ENCODE data around the gene TCF21.

DNA sequence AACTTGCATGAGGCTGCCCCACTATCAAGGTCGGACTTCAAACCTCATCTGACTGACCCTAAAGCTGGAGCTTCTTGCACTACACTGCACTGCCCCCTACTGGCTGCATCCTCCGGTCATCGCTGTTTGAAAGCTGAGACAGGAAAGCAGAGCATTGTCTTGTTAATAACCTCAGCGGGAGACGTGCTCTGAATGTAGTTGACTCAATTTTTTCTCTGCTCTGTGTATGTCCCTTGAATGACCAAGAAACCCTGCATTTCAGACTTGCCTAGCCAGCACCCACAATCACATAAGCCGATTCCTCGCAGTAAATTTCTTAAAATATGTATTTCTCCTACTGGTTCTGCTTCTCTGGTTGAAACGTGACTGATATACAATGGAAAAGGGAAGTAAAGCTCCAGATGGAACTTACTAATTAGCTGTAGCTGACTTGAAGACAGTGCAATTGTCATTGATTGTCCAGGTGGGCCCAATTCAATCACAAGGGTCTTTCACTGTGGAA, 27.8 kb downstream of the TCF21 start:
- no peak for TF ChIP-seq POLR2A (IDR thresholded peaks at IDR 0.05)
- TF ChIP-seq, protein P1, sequence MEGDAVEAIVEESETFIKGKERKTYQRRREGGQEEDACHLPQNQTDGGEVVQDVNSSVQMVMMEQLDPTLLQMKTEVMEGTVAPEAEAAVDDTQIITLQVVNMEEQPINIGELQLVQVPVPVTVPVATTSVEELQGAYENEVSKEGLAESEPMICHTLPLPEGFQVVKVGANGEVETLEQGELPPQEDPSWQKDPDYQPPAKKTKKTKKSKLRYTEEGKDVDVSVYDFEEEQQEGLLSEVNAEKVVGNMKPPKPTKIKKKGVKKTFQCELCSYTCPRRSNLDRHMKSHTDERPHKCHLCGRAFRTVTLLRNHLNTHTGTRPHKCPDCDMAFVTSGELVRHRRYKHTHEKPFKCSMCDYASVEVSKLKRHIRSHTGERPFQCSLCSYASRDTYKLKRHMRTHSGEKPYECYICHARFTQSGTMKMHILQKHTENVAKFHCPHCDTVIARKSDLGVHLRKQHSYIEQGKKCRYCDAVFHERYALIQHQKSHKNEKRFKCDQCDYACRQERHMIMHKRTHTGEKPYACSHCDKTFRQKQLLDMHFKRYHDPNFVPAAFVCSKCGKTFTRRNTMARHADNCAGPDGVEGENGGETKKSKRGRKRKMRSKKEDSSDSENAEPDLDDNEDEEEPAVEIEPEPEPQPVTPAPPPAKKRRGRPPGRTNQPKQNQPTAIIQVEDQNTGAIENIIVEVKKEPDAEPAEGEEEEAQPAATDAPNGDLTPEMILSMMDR (IDR thresholded peaks at IDR 0.05) = peak; percentile 79 to 84 (median 82)
